Esophagus squamous epithelium (tissue), 5 donors: ENCODE data around the gene MOB3C. TPM values are rescaled to one million over a fixed set of nuclear protein-coding genes. Genes with fewer than 3 reads are reported as not detected.

ENCODE experiments used
- DNase-seq: peaks from one replicate; lab custom pipeline; 2025; lab: John Stamatoyannopoulos, UW
- H3K27ac ChIP-seq, 4 donors: fragments of 200-600 bp; sonication (generic); one replicate each; pipeline ENCODE4 v1.5.1; 2016 to 2019; ENCODE audit warnings: mild to moderate bottlenecking in 1 of 4
- H3K27me3 ChIP-seq, 4 donors: fragments of 200-600 bp; sonication (generic); 1 replicate in 3 of 4; 2 replicates in 1 of 4; pipeline versions ENCODE4 v1.5.1 to v1.6.0; 2017 to 2021; ENCODE audit warnings: antibody characterized with exemption in 1 of 4
- H3K36me3 ChIP-seq, 3 donors: fragments of 200-600 bp; sonication (generic); one replicate each; pipeline ENCODE4 v1.5.1; 2016 to 2019
- H3K4me1 ChIP-seq, 3 donors: fragments of 200-600 bp; sonication (generic); one replicate each; pipeline ENCODE4 v1.5.1; 2017 to 2019
- H3K4me3 ChIP-seq, 4 donors: fragments of 200-600 bp; sonication (generic); 1 replicate in 3 of 4; 2 replicates in 1 of 4; pipeline ENCODE4 v1.5.1; 2016 to 2019; ENCODE audit warnings: mild to moderate bottlenecking in 2 of 4, moderate library complexity in 1 of 4
- H3K9me3 ChIP-seq, 3 donors: fragments of 200-600 bp; sonication (generic); one replicate each; pipeline ENCODE4 v1.5.1; 2016 to 2019
- POLR2A ChIP-seq, 4 donors: fragments of 450-650 bp; IDR thresholded peaks; one replicate each; pipeline ENCODE4 v1.6.1; 2017; ENCODE audit warnings: antibody characterized with exemption in 4 of 4, mild to moderate bottlenecking in 4 of 4, moderate library complexity in 3 of 4
- WGBS, 2 donors: methylation state at CpG; one replicate each; pipeline ENCODE4 v1.1.5; 2018; 5-methylcytosine and 5-hydroxymethylcytosine counted together
- intact Hi-C: fragments of 100-400 bp; cut with DNase I; formaldehyde crosslinking; loops from one replicate; pipeline ENCODE4 v1.15.0; 2022
- total RNA-seq, 4 donors: library from RNA; depleted of rRNA; stranded (reverse); fragments of >200 nt; gene quantifications; one replicate each; pipeline ENCODE4 v1.1.0, GENCODE V29; 2016
- TF ChIP-seq, protein P1 (sequence below), 6 experiments: fragments of 450-650 bp in 4 of 6; fragments of 200-600 bp in 2 of 6; sonication (generic) in 2 of 6; IDR thresholded peaks; one replicate each; pipeline ENCODE4 v1.5.1; 2016 to 2019; ENCODE audit warnings: antibody characterized with exemption in 6 of 6, mild to moderate bottlenecking in 4 of 6, moderate library complexity in 4 of 6
- donor health status: DM: yes; HTN: yes; CAD: no.

Gene MOB3C
- total RNA-seq, 4 donors from 2014 or later: 12.0 to 29.3 (median 18.7) TPM

DNA sequence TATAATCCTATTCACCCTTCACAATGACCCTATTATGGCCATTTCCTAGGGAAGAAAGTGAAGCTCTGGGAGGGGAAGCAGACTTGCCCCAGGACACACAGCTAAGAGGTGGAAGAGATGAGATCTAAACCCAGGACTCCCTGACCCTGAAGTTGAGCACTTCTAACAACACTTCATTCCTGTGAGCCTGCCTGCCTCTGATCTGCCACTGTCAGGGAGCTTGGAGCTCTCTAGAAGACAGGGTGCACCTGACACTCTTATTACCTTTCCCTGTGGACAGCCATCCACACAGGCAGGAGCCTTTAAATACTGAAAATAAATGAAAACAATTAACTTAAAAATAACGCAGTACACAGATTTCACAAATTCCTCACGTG, 13.1 kb downstream of the MOB3C start:
- H3K4me3 ChIP-seq: peak overlapping the region; percentile 79 to 99 (median 88)
- no peak for DNase-seq
- H3K27ac ChIP-seq: peak overlapping the region; percentile 91 to 93 (median 92)
- peaks cover 1 to 11% (median 6%) of the 10 kb centered on the region in 3 donors for H3K36me3 ChIP-seq
- intact Hi-C loops: no loop called here
- no peaks in the 10 kb centered on the region for H3K9me3 ChIP-seq
- TF ChIP-seq, protein P1, sequence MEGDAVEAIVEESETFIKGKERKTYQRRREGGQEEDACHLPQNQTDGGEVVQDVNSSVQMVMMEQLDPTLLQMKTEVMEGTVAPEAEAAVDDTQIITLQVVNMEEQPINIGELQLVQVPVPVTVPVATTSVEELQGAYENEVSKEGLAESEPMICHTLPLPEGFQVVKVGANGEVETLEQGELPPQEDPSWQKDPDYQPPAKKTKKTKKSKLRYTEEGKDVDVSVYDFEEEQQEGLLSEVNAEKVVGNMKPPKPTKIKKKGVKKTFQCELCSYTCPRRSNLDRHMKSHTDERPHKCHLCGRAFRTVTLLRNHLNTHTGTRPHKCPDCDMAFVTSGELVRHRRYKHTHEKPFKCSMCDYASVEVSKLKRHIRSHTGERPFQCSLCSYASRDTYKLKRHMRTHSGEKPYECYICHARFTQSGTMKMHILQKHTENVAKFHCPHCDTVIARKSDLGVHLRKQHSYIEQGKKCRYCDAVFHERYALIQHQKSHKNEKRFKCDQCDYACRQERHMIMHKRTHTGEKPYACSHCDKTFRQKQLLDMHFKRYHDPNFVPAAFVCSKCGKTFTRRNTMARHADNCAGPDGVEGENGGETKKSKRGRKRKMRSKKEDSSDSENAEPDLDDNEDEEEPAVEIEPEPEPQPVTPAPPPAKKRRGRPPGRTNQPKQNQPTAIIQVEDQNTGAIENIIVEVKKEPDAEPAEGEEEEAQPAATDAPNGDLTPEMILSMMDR (IDR thresholded peaks at IDR 0.05): no peak
- no peak for TF ChIP-seq POLR2A (IDR thresholded peaks at IDR 0.05)
- H3K27me3 ChIP-seq: no peaks in the 10 kb centered on the region
- peaks cover 11 to 89% (median 23%) of the 10 kb centered on the region in 3 donors for H3K4me1 ChIP-seq
- 0% methylated on average over 2 of the region's 2 CpGs for WGBS, 2 donors

DNA sequence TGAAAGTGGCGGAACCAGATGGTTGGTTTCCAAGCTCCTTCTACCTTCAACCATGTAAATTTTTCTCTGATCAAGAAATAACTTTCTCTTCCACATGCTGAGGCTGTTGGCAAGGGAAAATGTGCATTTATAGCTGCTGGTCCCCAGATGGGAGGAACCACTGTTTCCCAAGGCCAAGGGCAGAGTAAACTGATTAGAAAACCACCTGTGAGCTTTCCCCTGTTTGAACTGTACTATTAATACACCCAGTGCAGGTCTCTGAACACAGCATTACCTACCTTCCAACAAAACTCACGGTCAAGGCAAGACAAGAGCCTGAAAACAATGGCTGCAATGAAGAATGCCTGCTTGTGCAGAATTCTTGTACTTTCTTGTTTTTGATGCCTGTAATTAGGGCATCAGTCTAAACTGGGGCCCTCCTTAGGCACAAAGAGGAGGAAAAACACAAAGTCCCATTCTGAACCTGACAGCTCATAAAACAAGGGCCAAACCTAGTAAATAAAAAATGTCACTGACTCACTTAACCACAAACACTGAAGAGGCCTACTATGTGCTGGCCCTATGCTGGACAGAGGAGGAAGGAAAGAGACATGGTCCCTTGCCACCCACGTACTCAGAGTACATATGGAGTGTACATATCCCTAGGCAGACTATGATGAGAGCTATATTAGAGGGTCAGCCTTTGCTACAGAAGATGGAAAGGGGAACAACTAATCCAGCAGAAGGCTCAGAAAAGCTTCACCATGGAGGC, 15.2 kb downstream of the MOB3C start:
- peaks cover 11 to 72% (median 23%) of the 10 kb centered on the region in 3 donors for H3K4me1 ChIP-seq
- TF ChIP-seq, protein P1 (IDR thresholded peaks at IDR 0.05): no peak
- no peak for TF ChIP-seq POLR2A (IDR thresholded peaks at IDR 0.05)
- H3K27me3 ChIP-seq: no peaks in the 10 kb centered on the region
- no peak overlapping the region for H3K27ac ChIP-seq
- no peak overlapping the region for H3K4me3 ChIP-seq
- DNase-seq: no peak
- H3K36me3 ChIP-seq: peaks cover 0 to 3% (median 0%) of the 10 kb centered on the region in 3 donors
- intact Hi-C loops: no loop called here
- H3K9me3 ChIP-seq: no peaks in the 10 kb centered on the region
- 81 to 96% methylated on average over 3 of the region's 3 CpGs for WGBS, 2 donors

DNA sequence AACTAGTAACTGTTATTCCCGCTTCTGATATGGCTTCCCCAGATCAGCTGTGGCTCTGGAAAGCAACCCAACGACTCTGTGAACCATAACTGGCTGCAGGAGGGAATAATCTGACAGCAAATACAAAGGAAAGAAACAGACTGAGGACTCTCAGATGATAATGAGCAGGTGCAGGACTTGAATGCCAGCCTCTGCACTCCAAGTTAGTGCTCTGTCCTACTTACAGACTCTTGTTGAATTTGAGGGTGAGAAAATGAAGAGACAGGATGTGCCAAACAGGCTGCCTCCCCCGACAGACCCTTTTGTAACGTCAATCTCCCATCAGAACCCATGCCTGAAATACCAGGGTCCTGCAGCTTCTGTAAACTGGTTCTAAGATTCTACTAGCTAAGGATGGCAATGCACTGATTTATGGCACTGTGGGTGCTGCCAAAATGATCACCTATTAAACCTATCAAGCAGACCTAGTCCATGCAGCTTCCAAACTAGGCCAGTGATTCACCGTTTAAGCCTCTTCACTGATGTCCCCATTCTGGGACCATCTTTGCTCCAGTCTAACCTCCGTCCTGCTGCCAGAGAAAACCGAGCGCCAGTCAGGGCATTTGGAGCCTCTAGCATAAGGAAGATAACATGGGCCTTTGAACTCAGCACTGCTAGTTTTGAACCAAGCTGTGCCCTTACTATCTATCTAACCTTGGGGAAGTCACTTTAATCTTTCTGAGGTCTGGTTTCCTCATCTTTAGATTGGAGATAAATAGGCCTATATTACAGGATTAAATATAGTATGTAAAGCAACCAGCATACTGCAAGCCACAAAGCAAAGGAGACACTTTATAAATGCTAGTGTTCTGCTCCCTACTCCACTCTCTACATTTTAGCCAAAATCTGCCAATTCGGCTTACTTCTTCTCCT, 17.3 kb downstream of the MOB3C start:
- Histone ChIP-seq H3K9me3 (no peaks in the 10 kb centered on the region), H3K4me1 (peaks cover 11 to 67% (median 17%) of the 10 kb centered on the region in 3 donors), H3K27ac (no peak overlapping the region), H3K36me3 (peaks cover 0 to 11% (median 0%) of the 10 kb centered on the region in 3 donors), H3K27me3 (no peaks in the 10 kb centered on the region), H3K4me3 (no peak overlapping the region)
- DNase-seq: no peak
- TF ChIP-seq, protein P1 (IDR thresholded peaks at IDR 0.05): no peak
- TF ChIP-seq POLR2A (IDR thresholded peaks at IDR 0.05): no peak
- intact Hi-C loops: no loop called here
- 85 to 89% methylated on average over 9 of the region's 9 CpGs for WGBS, 2 donors

DNA sequence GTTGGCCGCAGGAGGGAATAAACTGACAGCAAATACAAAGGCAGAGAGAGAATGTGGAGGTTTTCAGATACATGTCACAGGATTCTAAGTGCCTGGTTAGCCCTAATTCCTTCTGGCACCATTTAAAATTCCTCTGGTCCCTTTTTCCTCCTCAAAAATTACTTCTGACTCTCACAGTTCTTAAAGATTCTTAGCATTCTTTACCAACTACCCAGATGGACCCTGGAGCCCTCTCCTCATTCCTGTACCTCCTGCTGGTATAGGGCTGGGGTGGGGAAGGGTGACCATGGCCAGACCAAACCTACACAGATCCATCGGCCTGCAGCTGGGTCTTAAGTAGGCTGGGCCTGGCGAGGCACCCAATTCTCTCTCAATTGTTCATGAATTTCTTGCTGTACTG, 19.8 kb downstream of the MOB3C start:
- no peaks in the 10 kb centered on the region for H3K27me3 ChIP-seq

More for the DNA sequence above, 19.8 kb downstream of the MOB3C start:
- H3K9me3 ChIP-seq: no peaks in the 10 kb centered on the region
- no peak for TF ChIP-seq POLR2A (IDR thresholded peaks at IDR 0.05)
- TF ChIP-seq, protein P1 (IDR thresholded peaks at IDR 0.05): no peak
- WGBS, 2 donors: 84 to 90% methylated on average over 3 of the region's 3 CpGs
- no peak overlapping the region for H3K4me3 ChIP-seq
- no peak overlapping the region for H3K27ac ChIP-seq
- DNase-seq: no peak
- peaks cover 0 to 46% (median 3%) of the 10 kb centered on the region in 3 donors for H3K4me1 ChIP-seq
- peaks cover 8 to 36% (median 13%) of the 10 kb centered on the region in 3 donors for H3K36me3 ChIP-seq
- intact Hi-C loops: no loop called here
